Natural killer cell (primary cell): ENCODE measurements around the gene FBLN5. TPM values are rescaled to one million over a fixed set of nuclear protein-coding genes. Genes with fewer than 3 reads are reported as not detected.

ENCODE experiments used
- ATAC-seq, 3 donors: fragments of 150-1000 bp in 2 of 3; fragments of 200-7000 bp in 1 of 3; cut with Tn5 transposase; 1 replicate in 1 of 3; 2 replicates in 2 of 3; pipeline ENCODE4 v1.10.0; 2021; ENCODE audit warnings: mild to moderate bottlenecking in 2 of 3, moderate library complexity in 2 of 3
- DNase-seq, 2 donors: peaks; one replicate each; pipeline versions ENCODE4 v3.0.0 to v3.0.0-alpha.2; 2013 to 2021; ENCODE audit warnings: mixed read lengths in 1 of 2
- H3K27ac ChIP-seq: one replicate; pipeline ENCODE4 v1.5.1; 2013; ENCODE audit warnings: mild to moderate bottlenecking, low read length
- H3K27me3 ChIP-seq: one replicate; pipeline ENCODE4 v1.6.1; 2013; ENCODE audit warnings: low read length; ENCODE audit not compliant: control insufficient read depth, insufficient read depth
- H3K36me3 ChIP-seq: one replicate; pipeline ENCODE4 v1.6.1; 2013; ENCODE audit warnings: low read length; ENCODE audit not compliant: control insufficient read depth, insufficient read depth
- H3K4me1 ChIP-seq: one replicate; pipeline ENCODE4 v1.6.1; 2013; ENCODE audit warnings: low read length; ENCODE audit not compliant: control insufficient read depth, insufficient read depth
- H3K4me3 ChIP-seq: one replicate; pipeline ENCODE4 v1.5.1; 2013; ENCODE audit warnings: low read length
- H3K9me3 ChIP-seq: one replicate; pipeline ENCODE4 v1.6.1; 2013; ENCODE audit warnings: low read length; ENCODE audit not compliant: control insufficient read depth, insufficient read depth
- H3K27ac Mint-ChIP-seq, 2 donors: one replicate each; pipeline ENCODE4 v1.8.0; 2022; ENCODE audit warnings: mild to moderate bottlenecking in 2 of 2, mixed read lengths in 2 of 2, moderate library complexity in 1 of 2
- H3K27me3 Mint-ChIP-seq, 2 donors: one replicate each; pipeline ENCODE4 v1.8.0; 2022; ENCODE audit warnings: low read depth in 2 of 2, mixed read lengths in 2 of 2
- H3K36me3 Mint-ChIP-seq: one replicate; pipeline ENCODE4 v1.8.0; 2022; ENCODE audit warnings: mixed read lengths
- H3K4me1 Mint-ChIP-seq, 2 donors: one replicate each; pipeline ENCODE4 v1.8.0; 2022; ENCODE audit warnings: mixed read lengths in 2 of 2
- H3K4me3 Mint-ChIP-seq: one replicate; pipeline ENCODE4 v1.8.0; 2022; ENCODE audit warnings: mild to moderate bottlenecking, moderate library complexity, mixed read lengths
- H3K9me3 Mint-ChIP-seq, 2 donors: one replicate each; pipeline ENCODE4 v1.8.0; 2022; ENCODE audit warnings: mixed read lengths in 2 of 2
- CTCF ChIP-seq: fragments of 200-600 bp; IDR thresholded peaks from one replicate; pipeline ENCODE4 v1.8.0; 2022; ENCODE audit warnings: antibody characterized with exemption
- WGBS: methylation state at CpG from one replicate; pipeline ENCODE4 v1.1.7; 2013; ENCODE audit warnings: missing lambda C conversion rate; ENCODE audit not compliant: insufficient coverage; 5-methylcytosine and 5-hydroxymethylcytosine counted together
- intact Hi-C: fragments of 100-400 bp; cut with micrococcal nuclease; formaldehyde crosslinking; loops from one replicate; pipeline ENCODE4 v1.14.2; 2022
- total RNA-seq, 4 donors: library from RNA; stranded (reverse); fragments of 120-200 nt in 1 of 4; gene quantifications; one replicate each; pipeline versions ENCODE4 v1.2.3 to v1.2.4, GENCODE V29; 2013 to 2022

Gene FBLN5
- 1 to 10 TPM in 2 of 3 donors, under 1 TPM in 1; 0.56 to 1.3 (median 1.1) TPM for total RNA-seq
- 1.4 TPM for total RNA-seq (2013)

GRCh38 chr14:91947475-91948184 lies at the start of gene FBLN5:
TSS of gene FBLN5 (minus strand) at chr14:91947694. CDS start at chr14:91947229, 465 bp downstream.
- DNase-seq (peak; percentile 21 to 39), ATAC-seq (peak; percentile 51 to 83 (median 79))
- H3K36me3 ChIP-seq: no peaks in the 10 kb centered on the region
- peak within 1 kb of the TSS in 1 of 2 donors; percentile 69 for H3K27ac Mint-ChIP-seq
- H3K9me3 ChIP-seq: no peaks in the 10 kb centered on the region
- H3K27me3 Mint-ChIP-seq: peaks cover 22 to 23% of the 10 kb centered on the region in 2 donors
- H3K27me3 ChIP-seq: peaks cover 26% of the 10 kb centered on the region
- no peak within 1 kb of the TSS for H3K27ac ChIP-seq
- H3K4me3 ChIP-seq: peak within 1 kb of the TSS; percentile 2
- TF ChIP-seq CTCF: no peak
- no peaks in the 10 kb centered on the region for H3K36me3 Mint-ChIP-seq
- H3K4me3 Mint-ChIP-seq: peak within 1 kb of the TSS; percentile 89
- H3K4me1 ChIP-seq: peaks cover 13% of the 10 kb centered on the region
- H3K4me1 Mint-ChIP-seq: peaks cover 15 to 21% of the 10 kb centered on the region in 2 donors
- intact Hi-C loops: no loop called here
- no peaks in the 10 kb centered on the region for H3K9me3 Mint-ChIP-seq
- 12% methylated on average over 54 of the region's 54 CpGs for WGBS

DNA sequence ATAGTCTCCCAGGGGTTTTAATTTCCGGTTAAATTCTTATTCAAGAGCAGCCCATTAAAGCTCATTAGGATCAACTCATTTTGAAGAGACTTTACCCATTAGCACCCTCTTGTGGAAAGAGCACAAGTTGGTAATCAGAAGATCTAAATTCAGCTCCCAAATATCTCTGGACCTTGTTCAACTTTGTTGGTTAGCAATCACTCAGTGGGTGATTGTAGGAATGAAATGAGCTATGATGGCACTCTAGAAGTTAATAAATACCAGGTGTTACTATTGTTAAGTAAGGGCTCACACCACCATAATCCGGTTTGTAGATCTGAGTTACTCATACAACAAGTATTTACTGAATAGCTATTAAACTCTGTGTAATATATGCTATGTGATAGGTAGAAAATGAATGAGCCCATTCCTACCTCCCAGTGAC lies 49.5 kb upstream of the FBLN5 start:
- Histone ChIP-seq H3K9me3 (no peaks in the 10 kb centered on the region), H3K36me3 (peaks cover 30% of the 10 kb centered on the region), H3K4me1 (no peaks in the 10 kb centered on the region), H3K27me3 (no peaks in the 10 kb centered on the region), H3K27ac (no peak overlapping the region), H3K4me3 (no peak overlapping the region)
- intact Hi-C loops: loop anchor here (1.0 to 2.0 kb wide), 2 partner anchors 347 to 512 kb away; no protein-coding TSS in a partner anchor
- ATAC-seq: peak in 2 of 3 donors; percentile 64 to 65
- Mint-ChIP-seq H3K9me3 (no peaks in the 10 kb centered on the region), H3K4me3 (no peak overlapping the region), H3K4me1 (peaks cover 22 to 35% of the 10 kb centered on the region in 2 donors), H3K27ac (peak overlapping the region; percentile 69 to 84), H3K27me3 (no peaks in the 10 kb centered on the region), H3K36me3 (peaks cover 7% of the 10 kb centered on the region)
- DNase-seq: peak in 1 of 2 donors; percentile 71
- peak; percentile 66 for TF ChIP-seq CTCF
- WGBS: no CpG with 5 or more reads among the region's 2 CpGs

DNA sequence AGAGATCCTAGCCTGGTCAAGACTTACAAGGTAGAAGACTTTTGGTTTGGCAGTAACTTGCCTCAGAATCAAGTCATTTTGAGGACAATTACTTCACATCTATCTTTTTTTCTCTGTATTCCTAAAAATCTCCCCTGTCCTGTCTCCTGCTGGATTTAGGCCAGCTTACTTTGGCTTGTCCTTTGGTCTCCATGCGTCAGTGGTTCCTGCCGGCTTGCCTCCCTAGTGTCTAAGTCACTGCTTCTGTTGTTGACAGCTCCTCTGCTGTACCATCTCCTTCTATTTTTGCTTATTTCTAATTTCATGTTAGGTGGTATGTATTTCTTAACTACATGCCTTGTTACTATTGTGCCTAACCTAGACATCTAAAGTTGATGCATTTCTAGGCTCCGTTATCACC lies 39.7 kb upstream of the FBLN5 start:
- peaks cover 4 to 6% of the 10 kb centered on the region in 2 donors for H3K4me1 Mint-ChIP-seq
- Histone ChIP-seq H3K36me3 (peaks cover 69% of the 10 kb centered on the region), H3K27me3 (no peaks in the 10 kb centered on the region), H3K9me3 (no peaks in the 10 kb centered on the region), H3K4me1 (no peaks in the 10 kb centered on the region), H3K27ac (no peak overlapping the region), H3K4me3 (no peak overlapping the region)
- ATAC-seq (no peak), DNase-seq (no peak)
- intact Hi-C loops: no loop called here
- H3K27me3 Mint-ChIP-seq: no peaks in the 10 kb centered on the region
- no peaks in the 10 kb centered on the region for H3K9me3 Mint-ChIP-seq
- TF ChIP-seq CTCF: no peak
- no peak overlapping the region for H3K27ac Mint-ChIP-seq
- 100% methylated on average over 3 of the region's 3 CpGs for WGBS
- H3K36me3 Mint-ChIP-seq: peaks cover 14% of the 10 kb centered on the region
- H3K4me3 Mint-ChIP-seq: no peak overlapping the region
